ENCODE measurements around the gene DBNDD1. TPM values are rescaled to one million over a fixed set of nuclear protein-coding genes. Genes with fewer than 3 reads are reported as not detected.

DBNDD1 gene
- total RNA-seq, 1 experiment from 2014 or later, result 24.6 TPM

GRCh38 chr16:89955001-89955685 is 64.1 kb downstream of the DBNDD1 start:
- Histone ChIP-seq H3K27me3 (replicated peaks; ENCODE audit: insufficient read depth, low read depth, low read length, poor library complexity) (no peaks in the 10 kb centered on the region), H3K27ac (ENCODE audit: low read depth, low read length, poor library complexity, severe bottlenecking) (no peak overlapping the region), H3K4me1 (ENCODE audit: insufficient read depth, low read length, poor library complexity, severe bottlenecking) (no peaks in the 10 kb centered on the region), H3K36me3 (ENCODE audit: insufficient read depth, low read length, poor library complexity, severe bottlenecking) (peaks cover 21% of the 10 kb centered on the region), H3K9me3 (ENCODE audit: low read depth, low read length, poor library complexity, severe bottlenecking) (no peaks in the 10 kb centered on the region), H3K4me3 (ENCODE audit: low read depth, low read length, poor library complexity, severe bottlenecking) (no peak overlapping the region)
- POLR2A ChIA-PET (ENCODE audit: low non-redundant PET), result no interaction called here
- CTCF ChIA-PET, result no interaction called here
- TF ChIP-seq CTCF (conservative IDR thresholded peaks at IDR 0.05; ENCODE audit: low read depth, low read length), result no peak
- intact Hi-C loops (cut with micrococcal nuclease; ENCODE audit: unreplicated experiment), result no loop called here
- no peak for DNase-seq (ENCODE audit: low spot score)
- no TSS peak for BruUV-seq (replicated peaks)

Other genes with a start within 250 kb of the DBNDD1 start
- 198 and 207 TPM in 2 replicates for gene FANCA, start 202.8 kb downstream of the DBNDD1 start, total RNA-seq (2021)
- 18.9 and 20.6 TPM in 2 replicates for gene SPIRE2, start 191.0 kb downstream of the DBNDD1 start, total RNA-seq (2021)
- gene TCF25, start 145.9 kb downstream of the DBNDD1 start, total RNA-seq (2021), result 190 and 202 TPM in 2 replicates
- gene MC1R, start 100.6 kb downstream of the DBNDD1 start, total RNA-seq (2021), result 13.4 and 16.6 TPM in 2 replicates
- gene TUBB3, start 96.1 kb downstream of the DBNDD1 start, total RNA-seq (2021), result 273 and 297 TPM in 2 replicates
- 88.8 and 90.1 TPM in 2 replicates for gene DEF8, start 70.7 kb downstream of the DBNDD1 start, total RNA-seq (2021)
- gene PRDM7, start 57.9 kb upstream of the DBNDD1 start, total RNA-seq (2021), result not detected in 2 replicates